Measurements from ENCODE around the gene OR51B4. TPM values are rescaled to one million over a fixed set of nuclear protein-coding genes. Genes with fewer than 3 reads are reported as not detected.
"Not testable (repeated sequence)": the region's sequence is repeated elsewhere in the genome, so short reads cannot be mapped to it uniquely, and the experiment has no call there.

The OR51B4 gene
- polyA plus RNA-seq (2013, experiment 1 of 2) = not detected
- polyA plus RNA-seq (2013, experiment 2 of 2) = not detected

- no peak within 1 kb of the TSS for H3K4me3 ChIP-seq (ENCODE audit: extremely low read depth, insufficient read depth, low read length, poor library complexity, severe bottlenecking)
- H3K9me3 ChIP-seq (ENCODE audit: control insufficient read depth, low read length) = no peaks in the 10 kb centered on the region
- H3K27ac ChIP-seq (ENCODE audit: low read depth, low read length, severe bottlenecking) = no peak within 1 kb of the TSS
- H3K36me3 ChIP-seq (ENCODE audit: control insufficient read depth, insufficient read depth, low read length) = no peaks in the 10 kb centered on the region
- 81 to 100% methylated on average over 2 of the region's 2 CpGs for WGBS, 2 experiments (ENCODE audit: insufficient coverage in 2 of 2)
- no peaks in the 10 kb centered on the region for H3K4me1 ChIP-seq (ENCODE audit: control insufficient read depth, insufficient read depth, low read length, poor library complexity, severe bottlenecking)
Observed at GRCh38 chr11:5301846-5302245, at the start of gene OR51B4. TSS of gene OR51B4 (minus strand) at chr11:5301946. CDS start at chr11:5301946, 0 bp downstream.

- 60 to 86% methylated on average over 1 of the region's 1 CpG for WGBS, 2 experiments (ENCODE audit: insufficient coverage in 2 of 2)
- Histone ChIP-seq H3K36me3 (ENCODE audit: control insufficient read depth, insufficient read depth, low read length) (no peaks in the 10 kb centered on the region), H3K4me3 (ENCODE audit: extremely low read depth, insufficient read depth, low read length, poor library complexity, severe bottlenecking) (no peak within 1 kb of the TSS), H3K9me3 (ENCODE audit: control insufficient read depth, low read length) (no peaks in the 10 kb centered on the region), H3K27ac (ENCODE audit: low read depth, low read length, severe bottlenecking) (no peak within 1 kb of the TSS), H3K4me1 (ENCODE audit: control insufficient read depth, insufficient read depth, low read length, poor library complexity, severe bottlenecking) (no peaks in the 10 kb centered on the region)
Observed at GRCh38 chr11:5351208-5351607, 49.5 kb upstream of the OR51B4 start, which contains the start of gene OR51B6. TSS of gene OR51B6 (plus strand) at chr11:5351508. CDS start at chr11:5351508, 0 bp downstream.

- Histone ChIP-seq H3K27ac (ENCODE audit: low read depth, low read length, severe bottlenecking) (no peak overlapping the region), H3K4me1 (ENCODE audit: control insufficient read depth, insufficient read depth, low read length, poor library complexity, severe bottlenecking) (no peaks in the 10 kb centered on the region), H3K36me3 (ENCODE audit: control insufficient read depth, insufficient read depth, low read length) (no peaks in the 10 kb centered on the region), H3K9me3 (ENCODE audit: control insufficient read depth, low read length) (no peaks in the 10 kb centered on the region), H3K4me3 (ENCODE audit: extremely low read depth, insufficient read depth, low read length, poor library complexity, severe bottlenecking) (no peak overlapping the region)
- WGBS, 2 experiments (ENCODE audit: insufficient coverage in 2 of 2) = 50% methylated on average over 1 of the region's 1 CpG; no CpG with 5 or more reads in 1 of the 2 experiments
Observed at GRCh38 chr11:5349550-5349949, 47.8 kb upstream of the OR51B4 start.

GRCh38 chr11:5348551-5349194 lies 46.9 kb upstream of the OR51B4 start:
- Histone ChIP-seq H3K4me1 (ENCODE audit: control insufficient read depth, insufficient read depth, low read length, poor library complexity, severe bottlenecking) (no peaks in the 10 kb centered on the region), H3K36me3 (ENCODE audit: control insufficient read depth, insufficient read depth, low read length) (no peaks in the 10 kb centered on the region), H3K4me3 (ENCODE audit: extremely low read depth, insufficient read depth, low read length, poor library complexity, severe bottlenecking) (no peak overlapping the region), H3K9me3 (ENCODE audit: control insufficient read depth, low read length) (no peaks in the 10 kb centered on the region), H3K27ac (ENCODE audit: low read depth, low read length, severe bottlenecking) (no peak overlapping the region)
- whole genome bisulfite sequencing, 2 experiments (ENCODE audit: insufficient coverage in 2 of 2) = 31% methylated on average over 2 of the region's 3 CpGs; no CpG with 5 or more reads in 1 of the 2 experiments

GRCh38 chr11:5345831-5346230 lies 44.1 kb upstream of the OR51B4 start:
- no peaks in the 10 kb centered on the region for H3K9me3 ChIP-seq (ENCODE audit: control insufficient read depth, low read length)
- H3K36me3 ChIP-seq (ENCODE audit: control insufficient read depth, insufficient read depth, low read length) = no peaks in the 10 kb centered on the region
- H3K4me3 ChIP-seq (ENCODE audit: extremely low read depth, insufficient read depth, low read length, poor library complexity, severe bottlenecking) = no peak overlapping the region
- no peak overlapping the region for H3K27ac ChIP-seq (ENCODE audit: low read depth, low read length, severe bottlenecking)
- WGBS, 2 experiments (ENCODE audit: insufficient coverage in 2 of 2) = 76 to 91% methylated on average over 1 to 3 of the region's 3 CpGs
- no peaks in the 10 kb centered on the region for H3K4me1 ChIP-seq (ENCODE audit: control insufficient read depth, insufficient read depth, low read length, poor library complexity, severe bottlenecking)

- no peak within 1 kb of the TSS for H3K4me3 ChIP-seq (ENCODE audit: extremely low read depth, insufficient read depth, low read length, poor library complexity, severe bottlenecking)
- no peaks in the 10 kb centered on the region for H3K4me1 ChIP-seq (ENCODE audit: control insufficient read depth, insufficient read depth, low read length, poor library complexity, severe bottlenecking)
- WGBS, 2 experiments (ENCODE audit: insufficient coverage in 2 of 2) = 54 to 89% methylated on average over 1 to 3 of the region's 6 CpGs
- H3K36me3 ChIP-seq (ENCODE audit: control insufficient read depth, insufficient read depth, low read length) = no peaks in the 10 kb centered on the region
- no peaks in the 10 kb centered on the region for H3K9me3 ChIP-seq (ENCODE audit: control insufficient read depth, low read length)
- H3K27ac ChIP-seq (ENCODE audit: low read depth, low read length, severe bottlenecking) = no peak within 1 kb of the TSS
Observed at GRCh38 chr11:5343474-5344335, 42.0 kb upstream of the OR51B4 start, which contains the start of gene OR51B5. TSS of gene OR51B5 (minus strand) at chr11:5343524. CDS start at chr11:5343524, 0 bp downstream.

- Histone ChIP-seq H3K4me1 (ENCODE audit: control insufficient read depth, insufficient read depth, low read length, poor library complexity, severe bottlenecking) (no peaks in the 10 kb centered on the region), H3K9me3 (ENCODE audit: control insufficient read depth, low read length) (no peaks in the 10 kb centered on the region), H3K4me3 (ENCODE audit: extremely low read depth, insufficient read depth, low read length, poor library complexity, severe bottlenecking) (no peak overlapping the region), H3K36me3 (ENCODE audit: control insufficient read depth, insufficient read depth, low read length) (no peaks in the 10 kb centered on the region), H3K27ac (ENCODE audit: low read depth, low read length, severe bottlenecking) (no peak overlapping the region)
- 100% methylated on average over 1 of the region's 1 CpG; no CpG with 5 or more reads in 1 of the 2 experiments for WGBS, 2 experiments (ENCODE audit: insufficient coverage in 2 of 2)
Observed at GRCh38 chr11:5339771-5340322, 38.1 kb upstream of the OR51B4 start.

GRCh38 chr11:5337253-5337652 lies 35.5 kb upstream of the OR51B4 start:
- not testable (repeated sequence) for H3K4me1 ChIP-seq (ENCODE audit: control insufficient read depth, insufficient read depth, low read length, poor library complexity, severe bottlenecking); H3K4me3 ChIP-seq (ENCODE audit: extremely low read depth, insufficient read depth, low read length, poor library complexity, severe bottlenecking); H3K9me3 ChIP-seq (ENCODE audit: control insufficient read depth, low read length); H3K36me3 ChIP-seq (ENCODE audit: control insufficient read depth, insufficient read depth, low read length); H3K27ac ChIP-seq (ENCODE audit: low read depth, low read length, severe bottlenecking)
- 63% methylated on average over 1 of the region's 1 CpG; no CpG with 5 or more reads in 1 of the 2 experiments for WGBS, 2 experiments (ENCODE audit: insufficient coverage in 2 of 2)

GRCh38 chr11:5336331-5336730 lies 34.6 kb upstream of the OR51B4 start:
- no peaks in the 10 kb centered on the region for H3K4me1 ChIP-seq (ENCODE audit: control insufficient read depth, insufficient read depth, low read length, poor library complexity, severe bottlenecking)

GRCh38 chr11:5335170-5335569 lies 33.4 kb upstream of the OR51B4 start:
- Histone ChIP-seq H3K9me3 (ENCODE audit: control insufficient read depth, low read length) (no peaks in the 10 kb centered on the region), H3K36me3 (ENCODE audit: control insufficient read depth, insufficient read depth, low read length) (no peaks in the 10 kb centered on the region), H3K4me3 (ENCODE audit: extremely low read depth, insufficient read depth, low read length, poor library complexity, severe bottlenecking) (no peak overlapping the region), H3K4me1 (ENCODE audit: control insufficient read depth, insufficient read depth, low read length, poor library complexity, severe bottlenecking) (no peaks in the 10 kb centered on the region), H3K27ac (ENCODE audit: low read depth, low read length, severe bottlenecking) (no peak overlapping the region)
- no CpG with 5 or more reads among the region's 1 CpG for WGBS, 2 experiments (ENCODE audit: insufficient coverage in 2 of 2)

More at GRCh38 chr11:5336331-5336730, 34.6 kb upstream of the OR51B4 start:
- Histone ChIP-seq H3K4me3 (ENCODE audit: extremely low read depth, insufficient read depth, low read length, poor library complexity, severe bottlenecking) (no peak overlapping the region), H3K27ac (ENCODE audit: low read depth, low read length, severe bottlenecking) (no peak overlapping the region), H3K36me3 (ENCODE audit: control insufficient read depth, insufficient read depth, low read length) (no peaks in the 10 kb centered on the region), H3K9me3 (ENCODE audit: control insufficient read depth, low read length) (no peaks in the 10 kb centered on the region)
